HCT116 (cell line): ENCODE data around the gene NOXA1. TPM values are rescaled to one million over a fixed set of nuclear protein-coding genes. Genes with fewer than 3 reads are reported as not detected.

Source experiments
- ATAC-seq: fragments of 200-7000 bp; cut with Tn5 transposase; 2 replicates; pipeline ENCODE4 v1.9.1; 2020; ENCODE audit warnings: mild to moderate bottlenecking, moderate library complexity
- BruUV-seq: library from RNA; stranded (reverse); fragments of 400-500 nt; replicated peaks from 2 replicates; lab custom pipeline; 2021; lab: Mats Ljungman, UMichigan
- CTCF ChIA-PET: fragments of 300-600 bp; sonication (Branson Sonifier 250); formaldehyde crosslinking; loops from one replicate; lab custom pipeline; 2021; ENCODE audit warnings: antibody characterized with exemption; lab: Charles Lee
- POLR2A ChIA-PET: fragments of 300-600, 350-600 bp; sonication (Branson Sonifier 250); formaldehyde crosslinking; loops from one replicate; lab custom pipeline; 2021; ENCODE audit warnings: antibody characterized with exemption; lab: Charles Lee
- RAD21 ChIA-PET, 2 experiments: fragments of 300-600 bp; sonication (Branson Sonifier 250); formaldehyde crosslinking; loops; one replicate each; lab custom pipeline; 2023; ENCODE audit warnings: low total read pairs in 2 of 2; ENCODE audit not compliant: uncharacterized antibody in 2 of 2, unreplicated experiment in 2 of 2, low non-redundant PET in 1 of 2; lab: Charles Lee
- DNase-seq: peaks from one replicate; pipeline ENCODE4 v3.0.0-alpha.2; 2010; ENCODE audit warnings: low read depth, low spot score
- H2AFZ ChIP-seq: fragments of 200-600 bp; shearing (Covaris generic), sonication (generic); 2 replicates; pipeline ENCODE4 v1.6.1; 2017; ENCODE audit warnings: low read depth, mixed run types, mixed read lengths, antibody characterized with exemption, low read length; ENCODE audit not compliant: poor library complexity, severe bottlenecking
- H3K27ac ChIP-seq: 2 replicates; pipeline ENCODE4 v1.5.1; 2012; ENCODE audit warnings: low read depth, low read length
- H3K27me3 ChIP-seq: fragments of 200-600 bp; sonication (generic); 2 replicates; pipeline ENCODE4 v1.6.1; 2016; ENCODE audit warnings: mixed run types, low read length, mixed read lengths; ENCODE audit not compliant: insufficient read depth
- H3K36me3 ChIP-seq, 2 experiments: fragments of 200-500 bp in 1 of 2; fragments of 200-600 bp in 1 of 2; sonication (Bioruptor generic) in 1 of 2; sonication (generic) in 1 of 2; 2 replicates each; pipeline versions ENCODE4 v1.5.1 to v1.6.1; 2014 to 2016; ENCODE audit warnings: low read length in 2 of 2, inconsistent platforms in 1 of 2, mixed read lengths in 1 of 2, mixed run types in 1 of 2; ENCODE audit not compliant: insufficient read depth in 2 of 2, control insufficient read depth in 1 of 2
- H3K4me1 ChIP-seq, 2 experiments: fragments of 200-600 bp in 1 of 2; sonication (generic) in 1 of 2; 2 replicates each; pipeline versions ENCODE4 v1.5.1 to v1.6.1; 2012 to 2017; ENCODE audit warnings: low read length in 2 of 2, inconsistent platforms in 1 of 2, mild to moderate bottlenecking in 1 of 2, mixed read lengths in 1 of 2, mixed run types in 1 of 2, moderate library complexity in 1 of 2; ENCODE audit not compliant: insufficient read depth in 2 of 2, control insufficient read depth in 1 of 2
- H3K4me2 ChIP-seq: fragments of 200-600 bp; sonication (generic); 2 replicates; pipeline ENCODE4 v1.6.1; 2017; ENCODE audit warnings: mixed run types, low read length, mixed read lengths
- H3K4me3 ChIP-seq, 2 experiments: fragments of 200-600 bp in 1 of 2; sonication (generic) in 1 of 2; replicated peaks in 1 of 2; 2 replicates each; pipeline ENCODE4 v1.5.1; 2011 to 2016; ENCODE audit warnings: low read length in 2 of 2, control low read depth in 1 of 2, low read depth in 1 of 2, mild to moderate bottlenecking in 1 of 2, mixed read lengths in 1 of 2, mixed run types in 1 of 2
- H3K79me2 ChIP-seq: fragments of 200-600 bp; sonication (generic); 2 replicates; pipeline ENCODE4 v1.6.1; 2017; ENCODE audit warnings: mild to moderate bottlenecking, mixed run types, low read length, moderate library complexity, mixed read lengths; ENCODE audit not compliant: insufficient read depth
- H3K9ac ChIP-seq: fragments of 200-600 bp; sonication (generic); 2 replicates; pipeline ENCODE4 v1.6.1; 2016; ENCODE audit warnings: low read length, mixed read lengths
- H3K9me2 ChIP-seq: fragments of 200-600 bp; sonication (generic), shearing (Covaris generic); 2 replicates; pipeline ENCODE4 v1.6.1; 2017; ENCODE audit warnings: mixed run types, mild to moderate bottlenecking, moderate library complexity; ENCODE audit not compliant: insufficient read depth
- H3K9me3 ChIP-seq, 2 experiments: fragments of 200-500 bp in 1 of 2; fragments of 200-600 bp in 1 of 2; sonication (Bioruptor generic) in 1 of 2; sonication (generic) in 1 of 2; 2 replicates each; pipeline ENCODE4 v1.6.1; 2014 to 2017; ENCODE audit warnings: low read length in 2 of 2, mixed read lengths in 2 of 2, inconsistent platforms in 1 of 2, low read depth in 1 of 2, mild to moderate bottlenecking in 1 of 2, mixed run types in 1 of 2, moderate library complexity in 1 of 2; ENCODE audit not compliant: control insufficient read depth in 1 of 2, insufficient read depth in 1 of 2
- H4K20me1 ChIP-seq: fragments of 200-600 bp; sonication (generic), shearing (Covaris generic); 2 replicates; pipeline ENCODE4 v1.6.1; 2017; ENCODE audit warnings: mixed run types, mild to moderate bottlenecking, moderate library complexity; ENCODE audit not compliant: insufficient read depth
- CBX3 ChIP-seq: IDR thresholded peaks from 2 replicates; pipeline ENCODE4 v1.6.1; 2012; ENCODE audit warnings: low read depth
- EGR1 ChIP-seq: IDR thresholded peaks from 2 replicates; pipeline ENCODE4 v1.6.1; 2012; ENCODE audit warnings: low read depth
- EZH2 ChIP-seq: fragments of 200-600 bp; sonication (generic); IDR thresholded peaks from 2 replicates; pipeline ENCODE4 v1.6.1; 2017; ENCODE audit warnings: antibody characterized with exemption, mixed run types
- JUND ChIP-seq: IDR thresholded peaks from 2 replicates; pipeline ENCODE4 v1.6.1; 2012
- POLR2A ChIP-seq: IDR thresholded peaks from 2 replicates; pipeline ENCODE4 v1.7.0; 2011; ENCODE audit warnings: borderline replicate concordance; ENCODE audit not compliant: insufficient read depth, insufficient read length; ENCODE audit errors: extremely low read depth
- POLR2AphosphoS5 ChIP-seq: IDR thresholded peaks from 2 replicates; pipeline ENCODE4 v1.6.1; 2011; ENCODE audit warnings: mild to moderate bottlenecking, low read depth, low read length, moderate library complexity
- RAD21 ChIP-seq: IDR thresholded peaks from 2 replicates; pipeline ENCODE4 v1.6.1; 2012; ENCODE audit warnings: low read depth, mild to moderate bottlenecking
- SIN3A ChIP-seq: IDR thresholded peaks from 2 replicates; pipeline ENCODE4 v1.6.1; 2012; ENCODE audit warnings: low read depth
- SP1 ChIP-seq: IDR thresholded peaks from 2 replicates; pipeline ENCODE4 v1.6.1; 2012; ENCODE audit warnings: low read depth
- YY1 ChIP-seq: IDR thresholded peaks from 2 replicates; pipeline ENCODE4 v1.6.1; 2011; ENCODE audit warnings: low read length, low read depth, moderate library complexity, mild to moderate bottlenecking; ENCODE audit not compliant: insufficient replicate concordance; ENCODE audit errors: extremely low read depth
- ZFX ChIP-seq: fragments of 450-650 bp; IDR thresholded peaks from 2 replicates; pipeline ENCODE4 v1.6.1; 2017
- ZNF274 ChIP-seq: fragments of 200-500 bp; sonication (Bioruptor generic); IDR thresholded peaks from 2 replicates; pipeline ENCODE4 v1.6.1; 2014; ENCODE audit warnings: mild to moderate bottlenecking, low read depth, low read length, inconsistent platforms
- intact Hi-C: fragments of 100-400 bp; cut with micrococcal nuclease; formaldehyde crosslinking; loops from 2 replicates; pipeline ENCODE4 v1.10.0; 2022
- total RNA-seq: library from RNA; stranded (reverse); gene quantifications from one replicate; pipeline ENCODE4 v1.2.1, GENCODE V29; 2021; ENCODE audit not compliant: unreplicated experiment
- TF ChIP-seq, protein P1 (sequence below), 3 experiments: fragments of 200-600 bp in 1 of 3; sonication (generic) in 1 of 3; IDR thresholded peaks in 2 of 3; conservative IDR thresholded peaks in 1 of 3; 2 replicates each; pipeline ENCODE4 v1.5.1; 2012 to 2017; ENCODE audit warnings: low read depth in 2 of 3, low read length in 2 of 3, antibody characterized with exemption in 1 of 3, borderline replicate concordance in 1 of 3, control low read depth in 1 of 3, mild to moderate bottlenecking in 1 of 3, mixed read lengths in 1 of 3, mixed run types in 1 of 3, moderate library complexity in 1 of 3; ENCODE audit not compliant: insufficient read depth in 1 of 3

Gene NOXA1
- total RNA-seq, 1 experiment from 2014 or later: 13.2 TPM

DNA sequence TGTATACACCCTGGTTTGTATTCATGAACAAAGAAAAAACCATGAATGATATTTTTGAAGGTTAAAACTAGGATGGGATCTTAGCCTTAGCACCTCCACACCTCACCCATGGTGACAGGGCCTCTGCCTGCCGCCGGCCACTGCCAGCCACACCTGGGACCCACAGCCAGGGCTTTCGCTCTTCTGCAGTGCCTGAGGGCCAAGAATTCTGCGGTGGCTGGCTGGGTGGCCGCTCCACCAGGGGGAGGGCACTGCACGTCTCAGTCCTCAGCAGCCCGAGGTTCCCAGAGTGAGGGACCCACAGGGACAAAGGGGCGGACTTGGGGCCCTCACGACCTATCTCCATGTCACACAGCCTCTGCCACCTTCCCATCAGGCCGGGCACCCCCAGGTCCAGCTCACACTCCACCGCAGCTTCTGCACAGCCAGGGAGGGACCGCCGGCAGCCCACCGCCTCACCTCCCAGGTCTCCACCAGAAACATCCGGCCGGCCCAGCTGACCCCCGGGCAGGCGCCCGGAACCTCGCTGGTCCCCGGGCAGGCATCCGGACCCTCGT, 7.1 kb upstream of the NOXA1 start (continued):
- TF ChIP-seq, protein P1, sequence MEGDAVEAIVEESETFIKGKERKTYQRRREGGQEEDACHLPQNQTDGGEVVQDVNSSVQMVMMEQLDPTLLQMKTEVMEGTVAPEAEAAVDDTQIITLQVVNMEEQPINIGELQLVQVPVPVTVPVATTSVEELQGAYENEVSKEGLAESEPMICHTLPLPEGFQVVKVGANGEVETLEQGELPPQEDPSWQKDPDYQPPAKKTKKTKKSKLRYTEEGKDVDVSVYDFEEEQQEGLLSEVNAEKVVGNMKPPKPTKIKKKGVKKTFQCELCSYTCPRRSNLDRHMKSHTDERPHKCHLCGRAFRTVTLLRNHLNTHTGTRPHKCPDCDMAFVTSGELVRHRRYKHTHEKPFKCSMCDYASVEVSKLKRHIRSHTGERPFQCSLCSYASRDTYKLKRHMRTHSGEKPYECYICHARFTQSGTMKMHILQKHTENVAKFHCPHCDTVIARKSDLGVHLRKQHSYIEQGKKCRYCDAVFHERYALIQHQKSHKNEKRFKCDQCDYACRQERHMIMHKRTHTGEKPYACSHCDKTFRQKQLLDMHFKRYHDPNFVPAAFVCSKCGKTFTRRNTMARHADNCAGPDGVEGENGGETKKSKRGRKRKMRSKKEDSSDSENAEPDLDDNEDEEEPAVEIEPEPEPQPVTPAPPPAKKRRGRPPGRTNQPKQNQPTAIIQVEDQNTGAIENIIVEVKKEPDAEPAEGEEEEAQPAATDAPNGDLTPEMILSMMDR (IDR thresholded peaks at IDR 0.05 in 2 of 3, conservative IDR thresholded peaks at IDR 0.05 in 1 of 3; ENCODE audit: borderline replicate concordance in 1 of 3, insufficient read depth in 1 of 3, low read depth in 2 of 3, low read length in 2 of 3): no peak
- TF ChIP-seq POLR2A: no peak
- TF ChIP-seq ZFX: no peak

DNA sequence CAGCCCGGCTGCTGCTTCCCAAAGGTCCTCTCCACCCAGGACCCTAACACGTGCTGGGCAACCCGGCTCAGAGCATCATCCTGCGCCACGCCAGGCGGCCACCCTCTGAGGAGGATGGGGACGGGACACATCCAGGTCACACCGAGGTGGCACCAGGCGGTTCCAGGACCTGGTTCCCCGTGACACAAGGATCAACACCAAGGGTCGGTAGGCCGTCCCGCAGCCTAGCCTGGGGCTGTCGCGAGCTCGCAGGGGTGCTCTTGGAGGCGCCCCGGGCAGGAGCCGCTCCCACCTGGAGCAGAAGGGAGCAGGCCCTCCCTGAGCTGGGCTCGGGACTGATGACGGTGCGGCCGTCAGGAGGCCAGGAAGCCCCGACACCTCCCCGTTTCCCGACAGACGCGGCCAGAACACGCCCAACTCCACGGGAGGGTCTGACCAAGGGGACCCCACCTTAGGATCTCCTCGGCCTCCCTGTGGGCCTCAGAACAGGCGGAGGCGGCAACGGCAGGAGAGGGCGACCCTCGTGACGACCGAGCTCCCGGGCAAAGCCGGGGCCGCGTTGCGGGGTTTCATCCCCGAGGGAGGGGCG, 6.5 kb upstream of the NOXA1 start:
- DNase-seq (no peak), ATAC-seq (no peak)
- Histone ChIP-seq H3K9me3 (no peaks in the 10 kb centered on the region), H3K9ac (no peak overlapping the region), H3K4me3 (no peak overlapping the region), H4K20me1 (no peaks in the 10 kb centered on the region), H3K4me2 (no peak overlapping the region), H2AFZ (no peak overlapping the region), H3K79me2 (peaks cover 52% of the 10 kb centered on the region), H3K27me3 (no peaks in the 10 kb centered on the region), H3K27ac (no peak overlapping the region), H3K4me1 (peaks cover 28 to 36% of the 10 kb centered on the region in 2 experiments), H3K36me3 (no peaks in the 10 kb centered on the region), H3K9me2 (no peaks in the 10 kb centered on the region)
- RAD21 ChIA-PET: no interaction called here
- intact Hi-C loops: no loop called here
- CTCF ChIA-PET: no interaction called here
- BruUV-seq: no TSS peak
- no peak for TF ChIP-seq EZH2
- no peak for TF ChIP-seq YY1
- no peak for TF ChIP-seq SIN3A
- TF ChIP-seq POLR2AphosphoS5: no peak
- TF ChIP-seq RAD21: no peak
- no peak for TF ChIP-seq ZNF274
- no peak for TF ChIP-seq SP1
- no peak for TF ChIP-seq CBX3
- TF ChIP-seq, protein P1 (IDR thresholded peaks at IDR 0.05 in 2 of 3, conservative IDR thresholded peaks at IDR 0.05 in 1 of 3; ENCODE audit: borderline replicate concordance in 1 of 3, insufficient read depth in 1 of 3, low read depth in 2 of 3, low read length in 2 of 3): no peak
- TF ChIP-seq EGR1: no peak
- no peak for TF ChIP-seq POLR2A
- TF ChIP-seq JUND: no peak
- POLR2A ChIA-PET: no interaction called here
